ENCODE measurements around the gene CLDN2. TPM values are rescaled to one million over a fixed set of nuclear protein-coding genes. Genes with fewer than 3 reads are reported as not detected.

The CLDN2 gene
- total RNA-seq, 2 experiments from 2014 or later = not detected

DNA sequence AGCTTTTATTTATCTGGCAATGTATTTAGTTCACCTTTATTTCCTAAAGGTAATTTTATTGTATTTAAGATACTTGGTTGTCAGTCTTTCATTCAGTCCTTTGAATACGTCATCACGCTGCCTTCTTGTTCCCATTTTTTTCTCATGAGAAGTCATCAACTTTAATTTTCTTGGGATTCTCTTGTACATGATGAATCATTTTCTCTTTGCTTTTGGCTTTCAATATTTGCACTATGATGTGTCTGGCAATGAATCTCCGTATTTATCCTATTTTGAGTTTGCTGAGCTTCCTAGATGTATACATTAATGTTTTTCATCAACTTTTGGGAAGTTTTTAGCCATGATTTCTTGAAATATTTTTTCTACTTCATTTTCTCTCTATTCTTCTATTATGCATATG lies 28.4 kb downstream of the CLDN2 start:
- Mint-ChIP-seq H3K4me3 (no peak overlapping the region), H3K4me1 (peaks cover 3% of the 10 kb centered on the region), H3K9me3 (ENCODE audit: low read depth) (no peaks in the 10 kb centered on the region), H3K27me3 (no peaks in the 10 kb centered on the region), H3K36me3 (ENCODE audit: low read depth) (peaks cover 3% of the 10 kb centered on the region), H3K27ac (no peak overlapping the region)
- POLR2A ChIA-PET = no interaction called here
- no peak for DNase-seq
- CTCF ChIA-PET = no interaction called here
- intact Hi-C loops (cut with DNase I, micrococcal nuclease) = no loop called here
- ATAC-seq = no peak

- no peaks in the 10 kb centered on the region for H3K27me3 Mint-ChIP-seq
- ChIA-PET POLR2A (no interaction called here), CTCF (no interaction called here)
- intact Hi-C loops (cut with DNase I, micrococcal nuclease) = no loop called here
- H3K9me3 Mint-ChIP-seq (ENCODE audit: low read depth) = no peaks in the 10 kb centered on the region
- H3K4me3 Mint-ChIP-seq = no peak overlapping the region
- ATAC-seq = no peak
- H3K36me3 Mint-ChIP-seq (ENCODE audit: low read depth) = peaks cover 3% of the 10 kb centered on the region
- H3K4me1 Mint-ChIP-seq = no peaks in the 10 kb centered on the region
- DNase-seq = no peak
- H3K27ac Mint-ChIP-seq = no peak overlapping the region
These were observed 29.2 kb downstream of the CLDN2 start for GRCh38 chrX:106949366-106949765.

GRCh38 chrX:106950381-106950780 lies 30.2 kb downstream of the CLDN2 start:
- Mint-ChIP-seq H3K27ac (no peak overlapping the region), H3K27me3 (no peaks in the 10 kb centered on the region), H3K9me3 (ENCODE audit: low read depth) (no peaks in the 10 kb centered on the region), H3K4me3 (no peak overlapping the region), H3K36me3 (ENCODE audit: low read depth) (peaks cover 3% of the 10 kb centered on the region), H3K4me1 (no peaks in the 10 kb centered on the region)
- DNase-seq (no peak), ATAC-seq (no peak)
- POLR2A ChIA-PET = no interaction called here
- intact Hi-C loops (cut with DNase I, micrococcal nuclease) = loop anchor here in 1 of 2 experiments (5.0 kb wide), 1 partner anchor 468 kb away; no protein-coding TSS in a partner anchor
- CTCF ChIA-PET = no interaction called here

DNA sequence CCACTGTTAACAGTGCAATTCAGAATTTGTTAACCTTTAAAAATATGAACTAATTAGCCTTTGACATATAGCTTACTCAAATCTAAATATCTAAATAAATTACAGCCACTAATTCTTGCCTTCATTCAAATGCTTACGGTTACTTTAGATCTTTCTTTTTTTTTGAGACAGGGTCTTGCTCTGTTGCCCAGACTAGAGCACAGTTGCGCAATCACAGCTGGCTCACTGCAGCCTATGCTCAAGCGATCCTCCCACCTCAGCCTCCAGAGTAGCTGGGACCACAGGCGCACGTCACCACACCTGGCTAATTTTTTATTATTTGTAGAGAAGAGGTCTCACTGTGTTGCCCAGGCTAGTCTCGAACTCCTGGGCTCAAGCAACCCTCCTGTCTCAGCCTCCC lies 31.0 kb downstream of the CLDN2 start:
- intact Hi-C loops (cut with DNase I, micrococcal nuclease) = loop anchor here in 1 of 2 experiments (5.0 kb wide), 1 partner anchor 469 kb away; no protein-coding TSS in a partner anchor
- Mint-ChIP-seq H3K27ac (no peak overlapping the region), H3K9me3 (ENCODE audit: low read depth) (no peaks in the 10 kb centered on the region), H3K27me3 (no peaks in the 10 kb centered on the region), H3K36me3 (ENCODE audit: low read depth) (peaks cover 3% of the 10 kb centered on the region), H3K4me3 (no peak overlapping the region), H3K4me1 (no peaks in the 10 kb centered on the region)
- DNase-seq (no peak), ATAC-seq (no peak)
- ChIA-PET POLR2A (no interaction called here), CTCF (interaction anchor here (0.7 kb wide), 1 partner anchor 323 kb away, joined by 4 read pairs; no protein-coding TSS in a partner anchor)

- ChIA-PET POLR2A (no interaction called here), CTCF (interaction anchor here (1.0 kb wide), 1 partner anchor 53 kb away, joined by 3 read pairs; no protein-coding TSS in a partner anchor)
- H3K4me1 Mint-ChIP-seq = no peaks in the 10 kb centered on the region
- no peak overlapping the region for H3K4me3 Mint-ChIP-seq
- H3K36me3 Mint-ChIP-seq (ENCODE audit: low read depth) = peaks cover 3% of the 10 kb centered on the region
- ATAC-seq = no peak
- H3K27ac Mint-ChIP-seq = no peak overlapping the region
- H3K27me3 Mint-ChIP-seq = no peaks in the 10 kb centered on the region
- intact Hi-C loops (cut with DNase I, micrococcal nuclease) = loop anchor here (1.0 to 5.0 kb wide), 3 partner anchors 54 to 470 kb away; no protein-coding TSS in a partner anchor
- no peak for DNase-seq
- no peaks in the 10 kb centered on the region for H3K9me3 Mint-ChIP-seq (ENCODE audit: low read depth)
These were observed 31.9 kb downstream of the CLDN2 start for GRCh38 chrX:106952089-106952488.

- no peaks in the 10 kb centered on the region for H3K27me3 Mint-ChIP-seq
- intact Hi-C loops (cut with DNase I, micrococcal nuclease) = loop anchor here (1.0 to 5.0 kb wide), 3 partner anchors 54 to 470 kb away; no protein-coding TSS in a partner anchor
- H3K36me3 Mint-ChIP-seq (ENCODE audit: low read depth) = peaks cover 3% of the 10 kb centered on the region
- H3K4me3 Mint-ChIP-seq = no peak overlapping the region
- H3K4me1 Mint-ChIP-seq = no peaks in the 10 kb centered on the region
- no peak overlapping the region for H3K27ac Mint-ChIP-seq
- POLR2A ChIA-PET = no interaction called here
- CTCF ChIA-PET = interaction anchor here (1.0 kb wide), 1 partner anchor 54 kb away, joined by 3 read pairs; no protein-coding TSS in a partner anchor
- DNase-seq = no peak
- ATAC-seq = no peak
- H3K9me3 Mint-ChIP-seq (ENCODE audit: low read depth) = no peaks in the 10 kb centered on the region
These were observed 32.3 kb downstream of the CLDN2 start for GRCh38 chrX:106952538-106952937.

- intact Hi-C loops (cut with DNase I, micrococcal nuclease) = loop anchor here (1.0 to 5.0 kb wide), 4 partner anchors 55 to 471 kb away; no protein-coding TSS in a partner anchor
- H3K4me1 Mint-ChIP-seq = no peaks in the 10 kb centered on the region
- H3K27ac Mint-ChIP-seq = no peak overlapping the region
- H3K36me3 Mint-ChIP-seq (ENCODE audit: low read depth) = peaks cover 6% of the 10 kb centered on the region
- ChIA-PET POLR2A (no interaction called here), CTCF (interaction anchor here (1.0 kb wide), 1 partner anchor 54 kb away, joined by 3 read pairs; no protein-coding TSS in a partner anchor)
- no peak overlapping the region for H3K4me3 Mint-ChIP-seq
- no peaks in the 10 kb centered on the region for H3K27me3 Mint-ChIP-seq
- DNase-seq (no peak), ATAC-seq (no peak)
- H3K9me3 Mint-ChIP-seq (ENCODE audit: low read depth) = no peaks in the 10 kb centered on the region
These were observed 32.8 kb downstream of the CLDN2 start for GRCh38 chrX:106952988-106953387.

GRCh38 chrX:106954041-106954440 lies 33.8 kb downstream of the CLDN2 start:
- H3K4me1 Mint-ChIP-seq = no peaks in the 10 kb centered on the region
- H3K4me3 Mint-ChIP-seq = no peak overlapping the region
- CTCF ChIA-PET = no interaction called here
- DNase-seq = no peak
- no peak overlapping the region for H3K27ac Mint-ChIP-seq
- ATAC-seq = no peak
- peaks cover 6% of the 10 kb centered on the region for H3K36me3 Mint-ChIP-seq (ENCODE audit: low read depth)
- no peaks in the 10 kb centered on the region for H3K9me3 Mint-ChIP-seq (ENCODE audit: low read depth)
- no peaks in the 10 kb centered on the region for H3K27me3 Mint-ChIP-seq
- POLR2A ChIA-PET = no interaction called here
- intact Hi-C loops (cut with DNase I, micrococcal nuclease) = loop anchor here in 1 of 2 experiments (5.0 kb wide), 1 partner anchor 472 kb away; no protein-coding TSS in a partner anchor

GRCh38 chrX:106955004-106955772 lies 35.0 kb downstream of the CLDN2 start:
- Mint-ChIP-seq H3K27ac (no peak overlapping the region), H3K36me3 (ENCODE audit: low read depth) (peaks cover 2% of the 10 kb centered on the region)

GRCh38 chrX:106957856-106958255 lies 37.7 kb downstream of the CLDN2 start:
- CTCF ChIA-PET = no interaction called here
- POLR2A ChIA-PET = no interaction called here

More at GRCh38 chrX:106955004-106955772, 35.0 kb downstream of the CLDN2 start:
- DNase-seq (no peak), ATAC-seq (no peak)
- Mint-ChIP-seq H3K9me3 (ENCODE audit: low read depth) (no peaks in the 10 kb centered on the region), H3K27me3 (no peaks in the 10 kb centered on the region), H3K4me3 (no peak overlapping the region), H3K4me1 (no peaks in the 10 kb centered on the region)
- CTCF ChIA-PET = no interaction called here
- intact Hi-C loops (cut with DNase I, micrococcal nuclease) = no loop called here
- POLR2A ChIA-PET = no interaction called here

DNA sequence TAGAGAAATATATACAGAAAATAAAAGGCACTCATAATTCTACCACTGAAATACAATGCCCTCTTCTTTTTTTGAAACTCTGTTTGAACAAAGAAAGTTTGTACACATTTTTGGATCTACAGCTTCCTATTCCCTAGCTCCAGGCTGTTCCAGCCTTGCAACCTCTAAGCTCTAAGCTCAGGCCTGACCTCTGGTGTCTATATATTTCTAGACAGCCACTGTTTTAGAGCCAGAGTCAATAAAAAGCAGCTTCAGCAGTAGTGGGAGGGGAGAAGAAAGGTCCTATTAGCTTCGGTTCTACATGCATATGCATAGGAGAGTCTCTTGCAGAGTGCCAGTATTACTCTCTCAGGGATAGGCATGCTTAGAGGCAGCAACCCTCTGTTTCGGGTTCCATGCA lies 39.7 kb downstream of the CLDN2 start:
- Mint-ChIP-seq H3K36me3 (ENCODE audit: low read depth) (peaks cover 11% of the 10 kb centered on the region), H3K4me3 (no peak overlapping the region), H3K4me1 (no peaks in the 10 kb centered on the region), H3K27me3 (no peaks in the 10 kb centered on the region), H3K9me3 (ENCODE audit: low read depth) (no peaks in the 10 kb centered on the region), H3K27ac (no peak overlapping the region)
- POLR2A ChIA-PET = no interaction called here
- no peak for DNase-seq
- no peak for ATAC-seq
- intact Hi-C loops (cut with DNase I, micrococcal nuclease) = no loop called here
- CTCF ChIA-PET = interaction anchor here (0.7 to 1.0 kb wide), 2 partner anchors 656 to 1180 kb away, joined by 3 read pairs; no protein-coding TSS in a partner anchor

More at GRCh38 chrX:106957856-106958255, 37.7 kb downstream of the CLDN2 start:
- H3K4me1 Mint-ChIP-seq = no peaks in the 10 kb centered on the region
- no peaks in the 10 kb centered on the region for H3K9me3 Mint-ChIP-seq (ENCODE audit: low read depth)
- intact Hi-C loops (cut with DNase I, micrococcal nuclease) = no loop called here
- no peak overlapping the region for H3K4me3 Mint-ChIP-seq
- no peak for ATAC-seq
- H3K27ac Mint-ChIP-seq = no peak overlapping the region
- peaks cover 6% of the 10 kb centered on the region for H3K36me3 Mint-ChIP-seq (ENCODE audit: low read depth)
- DNase-seq = no peak
- H3K27me3 Mint-ChIP-seq = no peaks in the 10 kb centered on the region

DNA sequence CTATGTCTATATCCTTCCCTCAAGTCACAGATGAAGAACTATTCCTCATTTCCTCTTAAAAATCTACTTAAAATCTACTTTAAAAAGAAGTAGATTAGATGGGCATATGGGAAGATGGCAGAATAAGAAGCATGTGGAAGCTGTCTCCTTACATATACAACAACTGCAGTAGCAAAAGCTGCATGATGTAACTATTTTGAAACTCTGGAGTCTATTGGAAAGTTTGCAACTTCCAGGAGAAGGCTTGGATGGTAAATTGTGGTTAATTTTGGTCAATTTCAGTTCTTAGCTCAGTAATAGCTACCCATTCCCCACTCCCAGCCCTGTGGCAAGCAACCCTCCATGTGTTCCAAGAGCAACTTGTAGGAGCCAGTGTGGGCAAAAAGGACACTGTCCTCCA lies 42.9 kb downstream of the CLDN2 start:
- H3K27me3 Mint-ChIP-seq = no peaks in the 10 kb centered on the region
- no peaks in the 10 kb centered on the region for H3K4me1 Mint-ChIP-seq
- ATAC-seq (no peak), DNase-seq (no peak)
- ChIA-PET CTCF (interaction anchor here (0.9 kb wide), 1 partner anchor 99 kb away, joined by 4 read pairs; no protein-coding TSS in a partner anchor), POLR2A (no interaction called here)
- H3K36me3 Mint-ChIP-seq (ENCODE audit: low read depth) = peaks cover 18% of the 10 kb centered on the region
- intact Hi-C loops (cut with DNase I, micrococcal nuclease) = no loop called here
- H3K9me3 Mint-ChIP-seq (ENCODE audit: low read depth) = no peaks in the 10 kb centered on the region
- no peak overlapping the region for H3K27ac Mint-ChIP-seq
- H3K4me3 Mint-ChIP-seq = no peak overlapping the region
